Stimulated activated CD4-positive, alpha-beta T cell treated with anti-CD3 and anti-CD28 coated beads, Interleukin-12 subunit alpha, Interleukin-12 subunit beta, amount 100 ng/mL, for 4 hours (primary cell): ENCODE data around the gene IQCE.
"Not testable (repeated sequence)": the region's sequence is repeated elsewhere in the genome, so short reads cannot be mapped to it uniquely, and the experiment has no call there.

Experiments
- DNase-seq: peaks from one replicate; pipeline ENCODE4 v3.0.0-alpha.2; 2020

IQCE gene

GRCh38 chr7:2580636-2581035 lies 21.9 kb downstream of the IQCE start:
- no peak for DNase-seq

- no peak for DNase-seq
These were observed 23.4 kb downstream of the IQCE start for GRCh38 chr7:2582006-2582735.

DNA sequence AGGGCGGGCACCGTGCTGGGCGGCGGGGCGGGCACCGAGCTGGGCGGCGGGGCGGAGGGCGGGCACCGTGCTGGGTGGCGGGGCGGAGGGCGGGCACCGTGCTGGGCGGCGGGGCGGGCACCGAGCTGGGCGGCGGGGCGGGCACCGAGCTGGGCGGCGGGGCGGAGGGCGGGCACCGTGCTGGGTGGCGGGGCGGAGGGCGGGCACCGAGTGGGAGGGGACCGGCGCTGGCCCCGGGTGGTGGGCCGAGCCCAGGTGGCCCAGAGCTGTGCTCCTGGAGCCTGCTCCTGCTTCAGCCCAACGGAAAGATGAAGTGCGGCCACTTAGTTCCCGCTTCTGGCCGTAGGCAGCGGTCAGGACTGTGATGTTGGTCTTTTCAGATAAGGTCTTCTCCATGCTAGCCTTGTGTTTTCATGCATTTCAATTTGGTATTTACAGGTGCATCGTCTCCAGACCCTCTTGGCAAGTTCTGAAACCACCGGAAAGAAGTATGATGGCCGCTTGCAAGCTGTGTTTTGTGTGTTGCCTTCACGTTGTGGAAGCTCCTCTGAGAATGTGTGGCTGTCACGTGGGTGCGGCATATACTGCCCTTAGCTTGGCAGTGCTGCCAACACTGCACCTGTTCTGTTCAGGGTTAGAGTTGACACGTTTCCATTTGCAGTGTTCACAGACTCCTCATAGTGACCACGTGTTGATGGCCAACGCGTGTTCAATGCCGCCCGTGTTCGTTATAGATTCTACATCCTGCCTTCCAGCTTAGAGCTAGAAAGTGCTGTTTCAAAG lies 25.2 kb downstream of the IQCE start:
- DNase-seq = no peak

GRCh38 chr7:2585446-2585845 lies 26.7 kb downstream of the IQCE start:
- no peak for DNase-seq

GRCh38 chr7:2586326-2587020 lies 27.7 kb downstream of the IQCE start:
- no peak for DNase-seq

DNA sequence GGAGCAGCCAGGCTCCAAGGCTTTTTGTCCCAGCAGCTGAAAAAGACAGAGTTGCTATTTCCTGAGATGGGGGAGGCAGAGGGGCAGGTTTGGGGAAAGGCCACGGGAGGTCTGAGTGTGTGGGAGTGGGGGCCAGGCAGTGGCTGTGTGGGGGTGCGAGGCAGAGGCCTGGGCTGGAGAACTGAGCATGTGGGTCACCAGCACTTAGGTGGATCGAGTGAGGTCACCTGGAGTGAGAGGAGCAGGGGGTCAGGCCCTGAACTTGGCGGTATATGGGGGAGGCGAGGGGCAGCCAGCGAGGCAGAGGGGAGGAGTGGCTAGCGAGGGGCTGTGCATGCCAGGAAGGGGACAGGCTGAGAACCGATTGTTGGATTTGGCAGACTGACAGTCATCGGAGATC lies 28.4 kb downstream of the IQCE start:
- no peak for DNase-seq

DNA sequence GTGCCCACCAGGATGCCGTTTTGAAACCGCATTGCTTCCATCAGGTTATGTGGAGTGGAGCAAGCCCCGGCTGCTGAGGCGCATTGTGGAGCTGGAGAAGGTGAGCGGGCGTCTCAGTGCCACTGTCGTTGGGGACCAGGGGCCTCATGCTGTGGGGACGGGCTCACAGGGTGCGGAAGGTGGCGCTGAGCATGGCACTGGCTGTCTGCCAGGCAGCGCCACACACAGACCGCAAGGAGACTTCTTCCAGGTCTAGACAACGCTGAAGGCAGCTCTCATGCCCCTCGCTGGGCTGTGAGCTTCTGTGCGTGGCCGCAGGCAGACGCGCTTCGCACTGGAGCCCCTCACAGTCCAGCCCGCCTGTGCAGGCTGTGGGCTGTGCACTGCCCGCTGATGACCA lies 29.0 kb downstream of the IQCE start:
- DNase-seq = no peak

- DNase-seq = no peak
These were observed 30.6 kb downstream of the IQCE start for GRCh38 chr7:2589341-2589740.

GRCh38 chr7:2589941-2590340 lies 31.2 kb downstream of the IQCE start:
- not testable (repeated sequence) for DNase-seq

- DNase-seq = no peak
These were observed 33.6 kb downstream of the IQCE start for GRCh38 chr7:2592375-2592865.

DNA sequence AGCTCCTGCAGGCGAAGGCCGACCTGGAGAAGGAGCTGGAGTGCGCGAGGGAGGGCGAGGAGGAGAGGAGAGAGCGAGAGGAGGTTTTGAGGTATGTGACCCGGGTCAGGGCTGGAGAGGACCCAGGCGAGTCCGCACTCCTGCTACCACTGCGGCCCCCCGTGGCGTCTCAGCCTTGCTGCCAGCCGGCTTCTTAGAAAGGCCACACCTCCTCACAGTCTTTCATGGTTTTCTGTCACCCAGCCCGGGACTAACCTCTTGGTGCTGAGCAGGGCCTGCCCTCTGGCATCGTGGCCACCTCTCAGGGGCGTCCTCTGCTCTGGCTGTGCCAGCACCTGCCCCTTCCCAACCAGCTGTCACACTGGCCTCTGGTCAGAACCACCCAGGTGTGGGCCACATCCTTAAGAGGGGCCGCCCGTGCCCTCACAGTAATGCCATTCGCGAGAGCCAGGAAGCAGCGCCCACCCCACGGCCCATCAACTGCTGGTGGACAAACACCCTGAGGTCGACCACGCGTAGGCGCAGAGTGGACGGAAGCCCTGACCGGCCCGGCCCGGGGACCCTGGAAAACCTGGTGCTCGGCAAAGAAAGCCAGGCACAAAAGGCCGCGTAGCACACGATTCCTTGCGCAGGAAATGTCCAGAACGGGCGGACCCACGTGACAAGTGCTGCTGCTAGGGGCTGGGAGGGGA lies 34.4 kb downstream of the IQCE start:
- no peak for DNase-seq

GRCh38 chr7:2594599-2594998 lies 35.8 kb downstream of the IQCE start:
- DNase-seq = no peak

DNA sequence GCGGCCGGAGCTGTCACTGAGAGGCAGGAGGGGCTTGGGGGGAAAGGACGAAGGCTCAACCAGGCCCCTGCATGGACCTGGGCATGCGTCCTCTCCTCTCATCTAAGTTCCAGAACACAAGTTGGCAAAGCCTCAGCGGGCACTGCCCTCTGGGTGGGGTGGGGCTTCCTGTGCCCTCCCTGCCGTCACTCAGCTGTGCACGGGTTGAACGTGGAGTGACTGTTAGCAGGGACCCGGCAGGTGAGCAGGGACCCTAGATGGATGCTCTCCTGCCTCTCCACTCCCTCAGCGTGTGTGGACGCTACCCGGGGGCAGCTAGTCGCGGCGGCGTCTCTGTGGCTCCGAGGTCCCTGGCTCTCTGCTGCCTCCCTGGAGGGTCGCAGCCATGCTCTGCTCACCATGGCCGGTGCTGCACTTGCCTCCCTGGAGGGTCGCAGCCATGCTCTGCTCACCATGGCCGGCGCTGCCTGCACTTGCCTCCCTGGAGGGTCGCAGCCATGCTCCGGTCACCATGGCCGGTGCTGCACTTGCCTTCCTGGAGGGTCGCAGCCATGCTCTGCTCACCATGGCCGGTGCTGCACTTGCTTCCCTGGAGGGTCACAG lies 36.6 kb downstream of the IQCE start:
- no peak for DNase-seq

- no peak for DNase-seq
These were observed 37.9 kb downstream of the IQCE start for GRCh38 chr7:2596464-2597272.

- DNase-seq = no peak
These were observed 38.5 kb downstream of the IQCE start for GRCh38 chr7:2597273-2597640.

- no peak for DNase-seq
These were observed 39.5 kb downstream of the IQCE start for GRCh38 chr7:2598154-2598823.

GRCh38 chr7:2601065-2601464 lies 42.3 kb downstream of the IQCE start:
- no peak for DNase-seq

- no peak for DNase-seq
These were observed 43.1 kb downstream of the IQCE start for GRCh38 chr7:2601907-2602306.

DNA sequence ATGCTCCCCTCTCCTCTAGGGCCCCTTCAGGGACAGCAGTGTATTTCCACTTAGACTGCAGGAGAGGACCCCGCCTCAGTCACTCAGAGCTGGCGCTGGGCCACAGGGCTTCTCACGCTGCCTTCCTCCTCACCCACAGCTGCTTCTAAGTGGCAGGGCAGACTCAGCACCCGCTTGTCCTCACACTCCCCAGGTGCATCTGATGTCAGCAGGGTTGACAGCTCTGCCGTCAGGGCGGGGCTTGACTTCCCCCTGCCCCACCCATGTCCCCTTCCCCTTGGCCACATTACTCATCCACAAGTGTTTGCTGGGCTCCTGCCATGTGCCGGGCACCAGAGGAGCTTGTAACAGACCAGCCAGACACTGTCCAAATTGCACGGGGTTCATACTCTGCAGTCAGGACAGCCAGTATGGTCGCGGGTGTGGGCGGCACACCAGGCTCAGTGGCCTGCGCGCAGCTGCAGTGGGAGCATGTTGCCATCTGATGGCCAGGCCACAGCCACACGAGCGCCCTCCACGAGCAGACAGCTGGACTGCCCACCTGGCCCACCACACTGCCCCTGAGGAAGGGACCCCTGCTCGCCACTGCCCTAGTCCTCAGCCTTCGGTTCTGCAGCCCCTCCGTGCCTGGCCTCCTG lies 43.7 kb downstream of the IQCE start:
- no peak for DNase-seq

- no peak for DNase-seq
These were observed 44.5 kb downstream of the IQCE start for GRCh38 chr7:2603044-2603965.
